Breast epithelium (tissue), 4 donors: ENCODE data around the gene CNOT1. TPM values are rescaled to one million over a fixed set of nuclear protein-coding genes. Genes with fewer than 3 reads are reported as not detected.

Experiments used
- DNase-seq, 2 donors: peaks; one replicate each; pipeline ENCODE4 v3.0.0-alpha.2; 2019; ENCODE audit warnings: low spot score in 2 of 2
- H3K27ac ChIP-seq, 2 donors: fragments of 200-600 bp; sonication (generic) in 1 of 2; one replicate each; pipeline ENCODE4 v1.5.1; 2016 to 2019; ENCODE audit warnings: mild to moderate bottlenecking in 1 of 2
- H3K27me3 ChIP-seq, 2 donors: fragments of 200-600 bp; sonication (generic) in 1 of 2; one replicate each; pipeline versions ENCODE4 v1.5.1 to v1.6.0; 2017 to 2019; ENCODE audit warnings: control low read depth in 1 of 2, mild to moderate bottlenecking in 1 of 2
- H3K36me3 ChIP-seq: fragments of 200-600 bp; one replicate; pipeline ENCODE4 v1.5.1; 2019
- H3K4me1 ChIP-seq, 2 donors: fragments of 200-600 bp; sonication (generic); one replicate each; pipeline ENCODE4 v1.5.1; 2016 to 2019; ENCODE audit warnings: control low read depth in 1 of 2
- H3K4me3 ChIP-seq, 3 donors: fragments of 200-600 bp; sonication (generic); 1 replicate in 2 of 3; 2 replicates in 1 of 3; pipeline ENCODE4 v1.5.1; 2016 to 2019; ENCODE audit warnings: mild to moderate bottlenecking in 3 of 3, moderate library complexity in 2 of 3
- H3K9me3 ChIP-seq, 2 donors: fragments of 200-600 bp; sonication (generic) in 1 of 2; one replicate each; pipeline ENCODE4 v1.5.1; 2016 to 2019; ENCODE audit warnings: control low read depth in 1 of 2
- CTCF ChIP-seq, 3 donors: fragments of 450-650 bp; IDR thresholded peaks; one replicate each; pipeline ENCODE4 v1.5.1; 2016 to 2017; ENCODE audit warnings: antibody characterized with exemption in 3 of 3, mild to moderate bottlenecking in 3 of 3, moderate library complexity in 3 of 3
- POLR2A ChIP-seq: fragments of 450-650 bp; IDR thresholded peaks from one replicate; pipeline ENCODE4 v1.6.1; 2016; ENCODE audit warnings: antibody characterized with exemption, mild to moderate bottlenecking, moderate library complexity
- POLR2AphosphoS5 ChIP-seq, 3 donors: sonication (generic); formaldehyde crosslinking; IDR thresholded peaks; one replicate each; pipeline ENCODE4 v1.6.1; 2017; ENCODE audit warnings: antibody characterized with exemption in 3 of 3
- intact Hi-C: fragments of 100-400 bp; cut with DNase I; formaldehyde crosslinking; loops from one replicate; pipeline ENCODE4 v1.15.1; 2023; ENCODE audit warnings: low total_unique reads
- total RNA-seq, 3 donors: library from RNA; depleted of rRNA; stranded (reverse); fragments of >200 nt; gene quantifications; one replicate each; pipeline ENCODE4 v1.1.0, GENCODE V29; 2016

Gene CNOT1
- total RNA-seq, 3 donors from 2014 or later: 106 to 140 (median 117) TPM

GRCh38 chr16:58510097-58510775 lies 119.4 kb downstream of the CNOT1 start:
- TF ChIP-seq POLR2AphosphoS5 (IDR thresholded peaks at IDR 0.05) (no peak), CTCF (IDR thresholded peaks at IDR 0.05) (no peak), POLR2A (no peak)
- H3K4me3 ChIP-seq: no peak overlapping the region
- H3K27me3 ChIP-seq: no peaks in the 10 kb centered on the region
- H3K36me3 ChIP-seq: no peaks in the 10 kb centered on the region
- peak overlapping the region in 1 of 2 donors; percentile 2 for H3K27ac ChIP-seq
- no peaks in the 10 kb centered on the region for H3K9me3 ChIP-seq
- no peak for DNase-seq
- H3K4me1 ChIP-seq: no peaks in the 10 kb centered on the region
- intact Hi-C loops: loop anchor here (1.0 kb wide), 1 partner anchor 14 kb away; no protein-coding TSS in a partner anchor

- H3K36me3 ChIP-seq: no peaks in the 10 kb centered on the region
- no peak for DNase-seq
- H3K4me3 ChIP-seq: no peak overlapping the region
- H3K27ac ChIP-seq: peak overlapping the region; percentile 2 to 25
- no peaks in the 10 kb centered on the region for H3K27me3 ChIP-seq
- no peaks in the 10 kb centered on the region for H3K9me3 ChIP-seq
- H3K4me1 ChIP-seq: no peaks in the 10 kb centered on the region
- intact Hi-C loops: loop anchor here (1.0 kb wide), 1 partner anchor 15 kb away; no protein-coding TSS in a partner anchor
- no peak for TF ChIP-seq POLR2AphosphoS5 (IDR thresholded peaks at IDR 0.05)
- no peak for TF ChIP-seq POLR2A
- TF ChIP-seq CTCF (IDR thresholded peaks at IDR 0.05): no peak
These were observed 120.2 kb downstream of the CNOT1 start for GRCh38 chr16:58509256-58510096.

DNA sequence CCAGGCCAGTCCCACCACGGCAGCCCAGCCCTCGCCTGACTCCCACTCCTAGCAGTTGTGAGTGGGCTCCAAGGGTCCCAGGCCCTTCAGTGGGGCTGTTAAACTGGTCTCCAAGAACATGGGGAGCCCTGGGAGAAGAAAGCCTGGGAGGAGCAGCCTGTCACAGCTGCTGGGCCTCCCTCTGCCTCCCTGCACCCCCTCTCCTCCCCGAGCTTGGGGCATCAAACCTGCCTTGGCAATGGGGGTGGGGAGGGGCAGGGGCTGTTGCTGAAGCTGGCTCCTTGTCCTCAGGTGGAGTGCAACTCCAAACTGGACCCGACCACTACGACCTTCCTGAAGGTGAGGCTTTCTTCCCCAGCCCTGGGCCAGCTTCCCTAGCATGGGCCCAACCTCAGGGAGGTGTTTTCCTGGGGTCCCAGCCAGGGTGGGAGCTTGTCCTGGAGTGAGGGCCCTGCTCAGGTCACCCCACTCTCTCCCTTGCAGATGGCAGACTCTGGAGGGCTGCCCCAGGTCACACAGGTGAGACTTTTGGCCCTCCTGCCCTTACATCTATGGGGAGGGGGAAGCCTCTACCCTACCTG lies 120.9 kb downstream of the CNOT1 start:
- no peak for TF ChIP-seq POLR2A
- no peak for TF ChIP-seq CTCF (IDR thresholded peaks at IDR 0.05)
- TF ChIP-seq POLR2AphosphoS5 (IDR thresholded peaks at IDR 0.05): no peak
- Histone ChIP-seq H3K9me3 (no peaks in the 10 kb centered on the region), H3K27ac (no peak overlapping the region), H3K4me1 (no peaks in the 10 kb centered on the region), H3K36me3 (no peaks in the 10 kb centered on the region), H3K27me3 (no peaks in the 10 kb centered on the region), H3K4me3 (no peak overlapping the region)
- intact Hi-C loops: no loop called here
- no peak for DNase-seq

- no peaks in the 10 kb centered on the region for H3K4me1 ChIP-seq
- TF ChIP-seq CTCF (IDR thresholded peaks at IDR 0.05) (no peak), POLR2A (no peak), POLR2AphosphoS5 (IDR thresholded peaks at IDR 0.05) (no peak)
- no peak overlapping the region for H3K27ac ChIP-seq
- no peaks in the 10 kb centered on the region for H3K27me3 ChIP-seq
- no peak for DNase-seq
- intact Hi-C loops: no loop called here
- no peak overlapping the region for H3K4me3 ChIP-seq
- H3K36me3 ChIP-seq: no peaks in the 10 kb centered on the region
- H3K9me3 ChIP-seq: no peaks in the 10 kb centered on the region
These were observed 121.5 kb downstream of the CNOT1 start for GRCh38 chr16:58507963-58508670.
